Ishikawa (cell line): ENCODE measurements around the gene ADAM22.

Source experiments
- CEBPB ChIP-seq: IDR thresholded peaks from 2 replicates; pipeline ENCODE4 v1.6.1; 2012
- CREB1 ChIP-seq: IDR thresholded peaks from 2 replicates; pipeline ENCODE4 v1.6.1; 2012; ENCODE audit warnings: low read depth
- EGR1 ChIP-seq: IDR thresholded peaks from 2 replicates; pipeline ENCODE4 v1.6.1; 2012
- EP300 ChIP-seq: IDR thresholded peaks from 2 replicates; pipeline ENCODE4 v1.6.1; 2012; ENCODE audit warnings: borderline replicate concordance
- FOXM1 ChIP-seq: IDR thresholded peaks from 2 replicates; pipeline ENCODE4 v1.6.1; 2012; ENCODE audit warnings: low read depth, borderline replicate concordance
- MAX ChIP-seq: IDR thresholded peaks from 2 replicates; pipeline ENCODE4 v1.6.1; 2012
- NFIC ChIP-seq: IDR thresholded peaks from 2 replicates; pipeline ENCODE4 v1.6.1; 2012
- RAD21 ChIP-seq: IDR thresholded peaks from 2 replicates; pipeline ENCODE4 v1.6.1; 2012; ENCODE audit warnings: low read depth
- REST ChIP-seq: IDR thresholded peaks from 2 replicates; pipeline ENCODE4 v1.6.1; 2012; ENCODE audit warnings: low read depth, mild to moderate bottlenecking
- TAF1 ChIP-seq: IDR thresholded peaks from 2 replicates; pipeline ENCODE4 v1.6.1; 2012; ENCODE audit warnings: low read depth, mild to moderate bottlenecking
- TCF12 ChIP-seq: IDR thresholded peaks from 2 replicates; pipeline ENCODE4 v1.6.1; 2012; ENCODE audit warnings: low read depth
- TEAD4 ChIP-seq: IDR thresholded peaks from 2 replicates; pipeline ENCODE4 v1.6.1; 2012
- USF1 ChIP-seq: IDR thresholded peaks from 2 replicates; pipeline ENCODE4 v1.6.1; 2012
- YY1 ChIP-seq: IDR thresholded peaks from 2 replicates; pipeline ENCODE4 v1.6.1; 2012; ENCODE audit warnings: low read depth
- ZBTB7A ChIP-seq: IDR thresholded peaks from 2 replicates; pipeline ENCODE4 v1.6.1; 2012; ENCODE audit warnings: low read depth

The ADAM22 gene

DNA sequence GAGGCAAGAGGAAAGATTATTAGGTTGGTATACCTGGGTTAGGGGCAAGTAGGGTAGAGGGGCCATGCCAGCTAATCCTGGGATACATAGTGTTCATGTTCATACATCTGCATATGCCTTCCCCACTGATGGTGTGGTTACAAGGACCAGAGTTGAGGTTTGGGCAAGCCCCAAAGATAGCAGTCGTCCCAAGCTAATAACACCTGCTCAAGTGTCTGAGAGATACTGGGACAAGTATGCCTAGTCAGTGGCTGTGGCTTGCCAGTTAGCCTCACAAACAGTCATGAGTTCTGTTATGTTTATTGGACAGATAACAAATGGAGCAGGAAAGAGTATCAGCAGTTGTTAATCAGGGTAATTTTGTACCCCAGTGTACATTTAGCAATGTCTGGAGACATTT is 139.6 kb downstream of the ADAM22 start:
- TF ChIP-seq CREB1, result no peak
- no peak for TF ChIP-seq FOXM1
- no peak for TF ChIP-seq MAX
- no peak for TF ChIP-seq EP300
- no peak for TF ChIP-seq TCF12
- TF ChIP-seq RAD21, result no peak
- no peak for TF ChIP-seq EGR1
- no peak for TF ChIP-seq TAF1
- TF ChIP-seq YY1, result no peak
- no peak for TF ChIP-seq USF1
- TF ChIP-seq CEBPB, result no peak
- TF ChIP-seq NFIC, result no peak
- no peak for TF ChIP-seq REST

GRCh38 chr7:88075216-88075615 is 141.2 kb downstream of the ADAM22 start:
- no peak for TF ChIP-seq NFIC
- TF ChIP-seq TCF12, result no peak

GRCh38 chr7:88083883-88084282 is 149.8 kb downstream of the ADAM22 start:
- TF ChIP-seq YY1 (no peak), CREB1 (no peak), RAD21 (no peak), EP300 (no peak), NFIC (no peak), FOXM1 (no peak), TEAD4 (no peak), EGR1 (no peak), TCF12 (no peak), REST (no peak), CEBPB (no peak), TAF1 (no peak)

GRCh38 chr7:88089561-88089960 is 155.5 kb downstream of the ADAM22 start:
- no peak for TF ChIP-seq EGR1
- TF ChIP-seq NFIC, result no peak
- TF ChIP-seq FOXM1, result no peak
- no peak for TF ChIP-seq YY1
- TF ChIP-seq TAF1, result no peak
- no peak for TF ChIP-seq CREB1
- no peak for TF ChIP-seq CEBPB
- no peak for TF ChIP-seq USF1

GRCh38 chr7:88090240-88090639 is 156.2 kb downstream of the ADAM22 start:
- TF ChIP-seq CEBPB (no peak), TCF12 (no peak), TAF1 (no peak), CREB1 (no peak), RAD21 (no peak), EP300 (no peak), YY1 (no peak), NFIC (no peak), EGR1 (no peak), REST (no peak), TEAD4 (no peak), ZBTB7A (no peak), USF1 (no peak), MAX (no peak), FOXM1 (no peak)
